DND-41 (cell line): ENCODE data around the gene CD164L2.

Experiments used
- ATAC-seq: fragments of 200-7000 bp; cut with Tn5 transposase; 3 replicates; pipeline ENCODE4 v1.9.1; 2021; ENCODE audit warnings: low read depth; ENCODE audit not compliant: insufficient read depth
- DNase-seq: peaks from one replicate; pipeline ENCODE4 v3.0.0-alpha.2; 2020
- H2AFZ ChIP-seq: 2 replicates; pipeline ENCODE4 v1.6.0; 2012; ENCODE audit warnings: low read depth, low read length
- H3K27ac ChIP-seq: 2 replicates; pipeline ENCODE4 v1.5.1; 2012; ENCODE audit warnings: low read length, inconsistent platforms
- H3K27me3 ChIP-seq: fragments of 200-600 bp; sonication (generic); 2 replicates; pipeline ENCODE4 v1.6.0; 2012; ENCODE audit warnings: low read length, mild to moderate bottlenecking, inconsistent platforms; ENCODE audit not compliant: insufficient read depth, poor library complexity
- H3K36me3 ChIP-seq: 2 replicates; pipeline ENCODE4 v1.5.1; 2012; ENCODE audit warnings: low read length, inconsistent platforms; ENCODE audit not compliant: insufficient read depth
- H3K4me1 ChIP-seq: 2 replicates; pipeline ENCODE4 v1.5.1; 2012; ENCODE audit warnings: mild to moderate bottlenecking, low read length; ENCODE audit not compliant: insufficient read depth
- H3K4me2 ChIP-seq: 2 replicates; pipeline ENCODE4 v1.6.0; 2012; ENCODE audit warnings: mild to moderate bottlenecking, moderate library complexity, low read length, inconsistent platforms; ENCODE audit not compliant: insufficient read depth
- H3K4me3 ChIP-seq, 2 experiments: fragments of 200-600 bp in 1 of 2; shearing (Covaris generic) in 1 of 2; 2 replicates each; pipeline ENCODE4 v1.5.1; 2012 to 2016; ENCODE audit warnings: inconsistent platforms in 2 of 2, low read length in 2 of 2, mild to moderate bottlenecking in 2 of 2, low read depth in 1 of 2, moderate library complexity in 1 of 2
- H3K79me2 ChIP-seq: 2 replicates; pipeline ENCODE4 v1.6.0; 2012; ENCODE audit warnings: low read length, inconsistent platforms; ENCODE audit not compliant: insufficient read depth
- H3K9ac ChIP-seq: 2 replicates; pipeline ENCODE4 v1.6.0; 2012; ENCODE audit warnings: low read depth, mild to moderate bottlenecking, inconsistent platforms, low read length, moderate library complexity
- H3K9me3 ChIP-seq: 2 replicates; pipeline ENCODE4 v1.5.1; 2012; ENCODE audit warnings: low read length, moderate library complexity, mild to moderate bottlenecking, inconsistent platforms; ENCODE audit not compliant: insufficient read depth, severe bottlenecking
- H4K20me1 ChIP-seq: 2 replicates; pipeline ENCODE4 v1.6.0; 2012; ENCODE audit warnings: low read length; ENCODE audit not compliant: insufficient read depth
- EZH2 ChIP-seq: IDR thresholded peaks from 3 replicates; pipeline ENCODE4 v1.6.1; 2012; ENCODE audit warnings: borderline replicate concordance, low read depth, mild to moderate bottlenecking, moderate library complexity, low read length, inconsistent platforms; ENCODE audit not compliant: severe bottlenecking
- TF ChIP-seq, protein P1 (sequence below): IDR thresholded peaks from 2 replicates; pipeline ENCODE4 v1.5.1; 2012; ENCODE audit warnings: borderline replicate concordance, low read length, moderate library complexity, mild to moderate bottlenecking; ENCODE audit not compliant: poor library complexity, severe bottlenecking; ENCODE audit errors: extremely low read depth

CD164L2 gene

GRCh38 chr1:27338751-27339150, 44.4 kb downstream of the CD164L2 start:
- no peaks in the 10 kb centered on the region; the same call in 1 of the 2 replicates for H4K20me1 ChIP-seq
- H3K27ac ChIP-seq, result no peak overlapping the region
- H3K36me3 ChIP-seq, result peaks cover 35% of the 10 kb centered on the region
- H2AFZ ChIP-seq, result no peak overlapping the region
- no peak overlapping the region for H3K4me3 ChIP-seq
- DNase-seq (no peak), ATAC-seq (no peak)
- no peaks in the 10 kb centered on the region for H3K27me3 ChIP-seq
- H3K4me2 ChIP-seq, result no peak overlapping the region
- no peaks in the 10 kb centered on the region for H3K79me2 ChIP-seq
- H3K4me1 ChIP-seq, result peaks cover 8% of the 10 kb centered on the region
- TF ChIP-seq, protein P1, sequence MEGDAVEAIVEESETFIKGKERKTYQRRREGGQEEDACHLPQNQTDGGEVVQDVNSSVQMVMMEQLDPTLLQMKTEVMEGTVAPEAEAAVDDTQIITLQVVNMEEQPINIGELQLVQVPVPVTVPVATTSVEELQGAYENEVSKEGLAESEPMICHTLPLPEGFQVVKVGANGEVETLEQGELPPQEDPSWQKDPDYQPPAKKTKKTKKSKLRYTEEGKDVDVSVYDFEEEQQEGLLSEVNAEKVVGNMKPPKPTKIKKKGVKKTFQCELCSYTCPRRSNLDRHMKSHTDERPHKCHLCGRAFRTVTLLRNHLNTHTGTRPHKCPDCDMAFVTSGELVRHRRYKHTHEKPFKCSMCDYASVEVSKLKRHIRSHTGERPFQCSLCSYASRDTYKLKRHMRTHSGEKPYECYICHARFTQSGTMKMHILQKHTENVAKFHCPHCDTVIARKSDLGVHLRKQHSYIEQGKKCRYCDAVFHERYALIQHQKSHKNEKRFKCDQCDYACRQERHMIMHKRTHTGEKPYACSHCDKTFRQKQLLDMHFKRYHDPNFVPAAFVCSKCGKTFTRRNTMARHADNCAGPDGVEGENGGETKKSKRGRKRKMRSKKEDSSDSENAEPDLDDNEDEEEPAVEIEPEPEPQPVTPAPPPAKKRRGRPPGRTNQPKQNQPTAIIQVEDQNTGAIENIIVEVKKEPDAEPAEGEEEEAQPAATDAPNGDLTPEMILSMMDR, result no peak
- TF ChIP-seq EZH2, result no peak
- H3K9ac ChIP-seq, result no peak overlapping the region
- no peaks in the 10 kb centered on the region for H3K9me3 ChIP-seq

DNA sequence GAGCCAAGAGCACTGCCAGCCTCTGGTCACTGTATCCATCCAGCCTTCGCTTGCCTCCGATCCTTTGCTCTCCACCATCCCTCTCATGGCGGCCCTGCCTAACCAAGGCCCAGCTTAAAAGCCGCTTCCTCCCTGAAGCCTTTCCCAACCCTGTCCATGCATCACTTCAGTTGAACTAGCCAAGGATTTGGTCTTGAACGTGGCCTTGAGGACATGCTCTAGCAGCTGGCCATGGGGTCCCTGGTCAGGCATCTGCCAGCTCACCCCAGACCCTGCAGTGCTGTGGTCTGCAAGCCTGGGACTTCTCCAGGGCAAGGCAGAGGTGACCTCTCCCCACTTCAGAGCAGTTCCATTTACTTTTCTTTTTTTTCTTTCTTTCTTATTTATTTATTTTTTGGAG, 46.4 kb downstream of the CD164L2 start:
- Histone ChIP-seq H2AFZ (no peak overlapping the region), H3K27me3 (no peaks in the 10 kb centered on the region), H3K36me3 (peaks cover 55% of the 10 kb centered on the region), H3K9me3 (no peaks in the 10 kb centered on the region), H3K9ac (no peak overlapping the region), H4K20me1 (peaks cover 14% of the 10 kb centered on the region), H3K79me2 (no peaks in the 10 kb centered on the region), H3K4me2 (no peak overlapping the region), H3K27ac (no peak overlapping the region), H3K4me1 (no peaks in the 10 kb centered on the region), H3K4me3 (no peak overlapping the region)
- no peak for DNase-seq
- ATAC-seq, result no peak
- TF ChIP-seq, protein P1, result no peak

- no peak overlapping the region for H3K4me3 ChIP-seq
Measured at GRCh38 chr1:27335506-27336422, 47.4 kb downstream of the CD164L2 start.

More at GRCh38 chr1:27335506-27336422, 47.4 kb downstream of the CD164L2 start:
- ATAC-seq (no peak), DNase-seq (no peak)
- Histone ChIP-seq H3K36me3 (peaks cover 65% of the 10 kb centered on the region), H3K4me1 (no peaks in the 10 kb centered on the region), H3K27me3 (no peaks in the 10 kb centered on the region), H3K4me2 (no peak overlapping the region), H3K9ac (no peak overlapping the region), H2AFZ (no peak overlapping the region), H3K9me3 (no peaks in the 10 kb centered on the region), H3K79me2 (no peaks in the 10 kb centered on the region), H4K20me1 (peaks cover 17% of the 10 kb centered on the region), H3K27ac (no peak overlapping the region)
- no peak for TF ChIP-seq EZH2
- TF ChIP-seq, protein P1, result no peak
